IPS-18a (cell line): ENCODE data around the gene KRT72.

Source experiments
- H3K27ac ChIP-seq: one replicate; pipeline ENCODE4 v1.5.1; 2013; ENCODE audit warnings: low read length
- H3K27me3 ChIP-seq: one replicate; pipeline ENCODE4 v1.6.1; 2013; ENCODE audit warnings: mild to moderate bottlenecking, low read length; ENCODE audit not compliant: control insufficient read depth, insufficient read depth
- H3K36me3 ChIP-seq: one replicate; pipeline ENCODE4 v1.6.1; 2013; ENCODE audit warnings: low read depth, low read length; ENCODE audit not compliant: control insufficient read depth
- H3K4me1 ChIP-seq: one replicate; pipeline ENCODE4 v1.6.1; 2013; ENCODE audit warnings: low read depth, low read length; ENCODE audit not compliant: control insufficient read depth
- H3K4me3 ChIP-seq: one replicate; pipeline ENCODE4 v1.5.1; 2013; ENCODE audit warnings: low read length
- H3K9ac ChIP-seq: one replicate; pipeline ENCODE4 v1.6.1; 2013; ENCODE audit warnings: mild to moderate bottlenecking, low read length, moderate library complexity
- H3K9me3 ChIP-seq: one replicate; pipeline ENCODE4 v1.6.1; 2013; ENCODE audit warnings: low read depth, low read length; ENCODE audit not compliant: control insufficient read depth

KRT72 gene

DNA sequence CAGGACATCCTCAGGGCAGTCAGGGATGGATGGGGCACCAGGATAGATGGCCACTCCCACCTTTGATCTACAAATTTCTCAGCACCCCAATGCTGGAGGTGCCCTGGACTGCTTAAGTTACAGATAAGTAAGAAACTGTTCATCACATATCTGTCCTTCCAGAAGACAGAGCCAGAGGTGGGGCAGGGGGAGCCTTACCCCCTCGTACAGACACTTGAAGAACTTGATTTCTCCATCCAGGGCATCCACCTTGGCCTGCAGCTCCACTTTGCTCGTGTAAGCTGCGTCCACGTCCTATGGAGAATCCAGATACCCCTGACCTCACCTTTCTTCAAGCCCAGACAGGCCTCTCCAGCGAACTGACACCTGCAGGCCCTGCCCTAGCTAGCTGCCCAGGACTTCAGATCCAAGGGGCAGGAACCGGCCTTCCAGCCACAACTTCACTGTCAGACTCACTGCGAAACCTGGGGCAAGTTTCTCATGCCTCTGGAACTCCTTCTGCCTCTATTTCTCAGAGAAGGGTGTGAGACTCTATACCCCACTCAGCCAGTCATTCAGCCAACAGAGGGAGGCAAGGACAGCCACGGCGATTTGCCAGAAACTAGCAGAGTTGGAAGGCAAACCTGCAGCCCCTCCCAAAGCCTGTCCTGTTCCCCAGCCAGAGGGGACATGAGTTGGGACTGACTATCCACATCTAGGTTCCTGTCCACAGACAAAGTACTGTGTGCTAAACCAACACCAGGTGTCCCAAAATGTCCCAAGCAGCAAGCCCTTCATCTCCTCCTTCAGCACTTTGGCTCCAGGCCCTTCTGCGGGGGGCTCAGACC is 13.3 kb upstream of the KRT72 start:
- Histone ChIP-seq H3K9ac (no peak overlapping the region), H3K27me3 (peaks cover 7% of the 10 kb centered on the region), H3K27ac (no peak overlapping the region), H3K9me3 (no peaks in the 10 kb centered on the region), H3K4me1 (no peaks in the 10 kb centered on the region), H3K36me3 (no peaks in the 10 kb centered on the region), H3K4me3 (no peak overlapping the region)

DNA sequence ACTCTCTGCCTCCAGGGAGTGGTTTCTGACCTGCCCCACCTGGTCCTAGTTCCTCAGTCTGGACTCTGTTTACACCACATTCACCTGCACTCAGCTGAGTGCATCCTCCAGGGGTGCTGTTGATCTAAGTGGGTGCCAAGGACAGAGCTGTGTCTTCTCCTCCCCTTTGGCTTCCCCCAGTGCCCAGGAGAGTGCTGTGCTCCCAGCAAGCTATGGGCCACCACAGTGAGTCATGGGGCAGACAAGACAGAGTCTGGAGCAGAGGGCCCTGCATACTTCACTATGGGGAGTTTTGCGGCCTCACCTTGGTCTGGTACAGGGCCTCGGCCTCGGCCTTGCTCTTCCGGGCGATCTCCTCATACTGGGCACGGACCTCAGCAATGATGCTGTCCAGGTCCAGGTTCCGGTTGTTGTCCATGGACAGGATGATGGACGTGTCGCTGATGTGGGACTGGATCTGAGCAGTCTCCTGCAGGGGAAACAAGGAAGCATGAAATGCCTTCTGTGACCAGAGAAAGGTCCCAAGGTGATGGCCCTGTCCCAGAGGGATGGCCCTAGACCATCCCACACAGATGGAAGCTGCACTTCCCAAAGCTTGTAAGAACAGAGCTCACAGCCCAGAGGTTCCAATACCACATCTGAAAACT is 12.2 kb upstream of the KRT72 start:
- Histone ChIP-seq H3K27ac (no peak overlapping the region), H3K27me3 (peaks cover 7% of the 10 kb centered on the region), H3K9me3 (no peaks in the 10 kb centered on the region), H3K4me3 (no peak overlapping the region), H3K36me3 (no peaks in the 10 kb centered on the region), H3K9ac (no peak overlapping the region), H3K4me1 (no peaks in the 10 kb centered on the region)

DNA sequence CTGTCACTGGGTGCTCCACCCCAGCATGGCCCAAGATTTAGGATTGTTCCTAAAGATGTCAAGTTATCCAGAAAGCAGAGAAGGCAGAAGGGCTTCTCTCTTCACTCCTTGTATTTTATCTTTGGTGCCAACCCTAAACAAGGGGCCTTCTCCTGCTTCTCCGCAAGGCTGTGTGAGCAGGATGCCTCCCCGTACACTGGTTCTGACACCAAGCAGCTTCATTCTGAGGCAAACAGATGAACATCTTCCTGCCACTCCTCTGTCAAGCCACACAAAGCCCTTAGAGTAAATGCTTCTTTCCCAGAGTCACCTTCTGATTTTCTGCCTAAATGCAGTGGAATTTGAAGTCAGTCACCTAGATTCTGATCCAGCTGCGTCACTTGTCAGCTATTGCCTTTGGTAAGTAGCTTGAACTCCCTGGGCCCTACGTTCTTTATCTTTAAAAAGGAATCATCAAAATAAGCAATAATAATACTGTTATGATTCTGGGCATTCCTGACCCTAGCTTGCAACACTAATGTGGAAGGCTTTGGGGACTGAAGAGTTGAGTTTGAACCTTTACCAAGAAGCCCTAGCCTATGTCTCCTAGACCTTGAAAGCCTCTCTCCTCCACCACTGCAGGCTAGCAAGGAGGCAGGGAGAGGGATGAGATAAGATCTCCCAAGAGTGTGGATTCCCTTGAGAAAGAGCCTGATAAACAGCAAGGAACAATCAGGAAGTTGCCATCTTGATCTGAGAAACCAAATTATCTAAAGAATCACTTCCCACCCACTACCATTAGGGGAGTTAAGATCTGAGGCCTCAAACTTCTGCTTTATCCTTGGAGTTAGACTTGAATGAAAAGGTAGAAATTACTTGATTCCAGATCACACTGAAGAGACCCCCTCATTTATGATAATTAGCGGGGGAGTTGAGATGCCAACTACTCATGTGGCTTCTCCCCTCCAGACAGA is 11.4 kb upstream of the KRT72 start:
- Histone ChIP-seq H3K27me3 (peaks cover 7% of the 10 kb centered on the region), H3K4me3 (no peak overlapping the region)

DNA sequence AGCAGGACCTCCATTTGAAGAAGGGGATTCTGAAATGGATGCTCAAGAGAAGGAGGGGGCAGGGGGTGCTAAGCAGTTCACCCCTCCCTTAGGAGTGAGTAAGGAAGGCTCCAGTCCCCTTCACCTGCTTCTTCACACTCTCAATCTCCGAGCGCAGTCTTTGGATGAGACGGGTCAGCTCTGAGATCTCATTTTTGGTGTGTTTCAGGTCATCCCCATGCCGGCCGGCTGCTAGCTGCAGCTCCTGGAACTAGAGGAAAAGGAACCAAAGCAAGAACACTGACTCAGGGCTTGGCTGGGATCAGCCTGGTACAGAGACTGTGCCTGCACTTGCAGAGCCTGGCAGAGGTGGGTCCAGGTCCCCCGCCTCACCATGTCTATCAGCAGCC is 9.8 kb upstream of the KRT72 start:
- Histone ChIP-seq H3K4me3 (no peak overlapping the region), H3K27me3 (peaks cover 7% of the 10 kb centered on the region), H3K9me3 (no peaks in the 10 kb centered on the region), H3K36me3 (no peaks in the 10 kb centered on the region), H3K27ac (no peak overlapping the region), H3K4me1 (no peaks in the 10 kb centered on the region), H3K9ac (no peak overlapping the region)

More for the DNA sequence above, 11.4 kb upstream of the KRT72 start:
- Histone ChIP-seq H3K9me3 (no peaks in the 10 kb centered on the region), H3K4me1 (no peaks in the 10 kb centered on the region), H3K36me3 (no peaks in the 10 kb centered on the region), H3K9ac (no peak overlapping the region), H3K27ac (no peak overlapping the region)

DNA sequence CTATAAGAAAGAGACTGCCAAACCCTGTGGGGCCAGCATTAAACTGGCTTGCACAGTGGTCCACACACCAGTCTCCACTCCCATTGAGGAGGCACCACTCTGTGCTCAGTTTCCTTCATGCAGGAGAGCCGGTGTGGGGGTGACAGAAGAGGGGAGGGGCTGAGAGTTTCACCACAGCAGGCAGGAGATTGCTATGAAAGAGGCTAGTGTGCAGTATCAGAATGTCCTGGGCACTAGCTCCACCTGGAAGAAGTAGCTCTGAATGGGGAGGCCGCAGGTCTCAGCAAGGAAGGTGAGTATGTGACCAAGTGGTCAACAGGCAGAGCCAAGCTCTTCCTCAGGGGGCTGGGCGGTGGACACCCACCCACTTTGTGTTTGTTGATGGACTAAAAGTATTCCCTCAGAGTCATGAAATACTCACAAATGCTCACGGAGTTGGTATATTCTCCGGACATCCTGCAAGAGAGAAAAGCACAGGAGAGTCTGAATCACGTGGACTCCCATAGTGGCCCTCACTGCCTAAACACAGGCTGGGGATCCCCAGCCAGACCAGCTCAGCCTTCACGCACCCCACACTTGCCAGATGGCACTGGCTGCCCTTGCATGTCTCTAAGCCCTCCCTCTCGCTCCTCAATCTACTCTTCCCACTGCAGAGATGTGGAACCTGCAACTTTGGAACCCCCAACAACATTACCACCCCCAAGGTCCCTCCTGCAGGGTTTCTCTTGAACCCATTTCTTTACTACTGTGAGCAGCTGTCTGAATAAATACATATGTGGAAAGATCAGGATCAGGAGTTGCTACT is 7.8 kb upstream of the KRT72 start:
- Histone ChIP-seq H3K27ac (no peak overlapping the region), H3K4me3 (no peak overlapping the region), H3K27me3 (peaks cover 7% of the 10 kb centered on the region), H3K36me3 (no peaks in the 10 kb centered on the region), H3K9ac (no peak overlapping the region), H3K4me1 (no peaks in the 10 kb centered on the region), H3K9me3 (no peaks in the 10 kb centered on the region)

DNA sequence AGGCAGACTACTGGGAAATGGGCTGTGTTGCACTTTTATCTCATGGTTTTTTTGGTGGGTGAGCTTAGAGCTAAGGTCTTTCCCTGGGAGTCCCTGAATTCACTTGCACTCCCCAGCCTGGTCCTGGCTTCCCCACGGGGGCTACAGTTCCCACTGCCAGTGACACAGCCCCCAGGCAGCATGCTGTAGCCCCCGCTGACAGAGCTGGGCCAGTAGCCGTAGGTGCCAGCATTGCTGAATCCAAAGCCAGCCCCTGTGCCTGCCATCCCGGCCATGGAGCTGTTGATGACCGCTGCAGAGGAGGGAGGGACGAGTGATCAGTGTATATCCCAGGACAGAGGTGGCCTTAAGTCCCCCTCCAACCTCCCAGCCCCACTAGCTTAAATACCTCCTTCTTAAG is 6.9 kb upstream of the KRT72 start:
- Histone ChIP-seq H3K4me1 (no peaks in the 10 kb centered on the region), H3K27me3 (peaks cover 7% of the 10 kb centered on the region), H3K4me3 (no peak overlapping the region), H3K9me3 (no peaks in the 10 kb centered on the region), H3K9ac (no peak overlapping the region), H3K27ac (no peak overlapping the region), H3K36me3 (no peaks in the 10 kb centered on the region)

DNA sequence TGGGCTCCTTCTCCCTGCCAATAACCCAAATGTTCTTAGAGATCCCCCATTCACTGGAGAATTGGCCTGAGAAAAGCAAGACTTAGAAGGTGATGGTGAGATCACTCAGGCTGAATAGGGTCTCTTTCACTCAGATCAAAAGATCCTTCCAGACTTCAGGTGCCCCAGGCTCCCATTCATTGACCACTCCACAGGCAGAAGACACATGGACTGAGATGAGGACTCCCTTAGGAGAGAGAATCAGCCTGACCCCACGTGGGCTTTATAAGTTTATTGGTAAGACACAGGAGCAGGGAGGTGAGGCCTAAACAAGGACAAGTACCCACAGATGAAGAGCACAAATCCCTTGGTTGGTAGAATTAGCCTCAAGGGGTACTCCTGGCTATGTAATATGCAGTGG is 6.1 kb upstream of the KRT72 start:
- no peaks in the 10 kb centered on the region for H3K4me1 ChIP-seq
- no peaks in the 10 kb centered on the region for H3K36me3 ChIP-seq
- peaks cover 7% of the 10 kb centered on the region for H3K27me3 ChIP-seq
- no peaks in the 10 kb centered on the region for H3K9me3 ChIP-seq
- H3K4me3 ChIP-seq: no peak overlapping the region
- H3K27ac ChIP-seq: no peak overlapping the region
- H3K9ac ChIP-seq: no peak overlapping the region

DNA sequence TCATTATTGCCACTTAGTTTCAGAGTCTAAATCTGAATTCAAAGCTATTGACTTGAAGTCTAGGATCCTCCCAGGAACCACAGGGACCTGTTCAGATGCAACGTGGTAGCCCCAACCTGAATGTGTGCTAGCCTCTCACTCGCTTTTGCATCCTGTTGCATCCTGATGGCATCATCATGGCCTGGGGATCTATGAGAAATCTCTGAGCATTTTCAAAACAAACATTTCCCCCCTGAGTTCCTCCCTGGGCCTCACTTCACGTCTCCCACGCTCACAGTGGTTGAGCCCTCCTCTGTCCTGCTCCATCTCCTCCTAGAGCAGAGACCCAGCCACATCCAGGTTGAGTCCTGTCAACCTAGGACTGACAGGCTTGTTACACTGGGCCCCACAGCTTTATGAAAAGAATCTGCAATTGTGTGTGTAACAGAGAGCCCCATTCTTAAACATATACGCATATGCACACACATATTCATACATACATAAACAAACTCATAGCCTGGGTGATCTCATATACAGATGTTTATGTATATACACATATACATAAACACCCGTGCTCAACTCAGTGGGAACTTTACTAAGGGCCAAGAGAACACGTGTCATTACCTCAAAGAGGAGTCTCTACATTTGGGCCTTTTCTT is 5.4 kb upstream of the KRT72 start:
- Histone ChIP-seq H3K27me3 (peaks cover 7% of the 10 kb centered on the region), H3K4me1 (no peaks in the 10 kb centered on the region), H3K27ac (no peak overlapping the region), H3K9ac (no peak overlapping the region), H3K36me3 (no peaks in the 10 kb centered on the region), H3K4me3 (no peak overlapping the region), H3K9me3 (no peaks in the 10 kb centered on the region)

DNA sequence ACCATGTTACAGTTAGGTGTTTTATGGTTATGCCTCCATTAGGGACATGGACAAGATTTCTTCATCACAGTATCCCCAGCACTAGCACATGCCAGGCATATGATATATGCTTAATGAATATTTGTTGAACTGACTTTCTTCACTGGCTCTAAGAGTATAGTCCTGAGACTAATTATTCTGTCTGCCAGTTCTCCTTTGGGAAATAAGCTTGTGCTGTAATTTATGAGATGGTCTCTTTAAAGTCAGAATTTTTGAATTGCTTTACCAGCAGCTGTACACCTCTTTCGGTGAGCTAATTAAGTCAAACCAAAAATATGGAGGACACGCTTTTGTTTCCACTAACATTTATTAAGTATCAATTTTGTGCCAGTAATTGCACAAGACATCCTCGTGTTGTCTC is 4.8 kb upstream of the KRT72 start:
- H3K4me1 ChIP-seq: no peaks in the 10 kb centered on the region

DNA sequence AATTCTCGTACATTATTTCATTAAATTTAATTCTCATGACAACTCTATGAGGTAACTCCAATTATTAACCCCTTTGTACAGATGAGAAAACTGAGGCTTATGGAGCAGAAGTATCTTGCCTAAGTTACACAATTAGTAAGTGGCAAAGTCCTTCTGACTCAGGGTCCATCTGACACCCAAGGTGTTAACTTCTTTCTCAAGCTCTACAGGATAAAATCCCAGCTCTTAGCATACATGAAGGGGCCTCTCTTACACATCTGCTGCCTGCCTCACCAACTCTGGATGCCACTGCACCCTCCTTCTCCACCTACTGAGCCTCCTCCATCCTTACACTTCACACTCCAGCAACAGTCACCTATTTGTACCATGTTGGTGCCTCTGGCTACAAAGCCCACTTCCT is 4.3 kb upstream of the KRT72 start:
- Histone ChIP-seq H3K4me1 (no peaks in the 10 kb centered on the region), H3K4me3 (no peak overlapping the region), H3K36me3 (no peaks in the 10 kb centered on the region), H3K27me3 (no peaks in the 10 kb centered on the region), H3K9me3 (no peaks in the 10 kb centered on the region), H3K27ac (no peak overlapping the region), H3K9ac (no peak overlapping the region)

More for the DNA sequence above, 4.8 kb upstream of the KRT72 start:
- Histone ChIP-seq H3K27ac (no peak overlapping the region), H3K36me3 (no peaks in the 10 kb centered on the region), H3K9me3 (no peaks in the 10 kb centered on the region), H3K4me3 (no peak overlapping the region), H3K9ac (no peak overlapping the region), H3K27me3 (peaks cover 2% of the 10 kb centered on the region)
